ENCODE data around the gene MNT. TPM values are rescaled to one million over a fixed set of nuclear protein-coding genes. Genes with fewer than 3 reads are reported as not detected.

MNT gene
- total and polyA plus RNA-seq, 10 donors = 2.8 to 38.5 (median 27.9) TPM

DNA sequence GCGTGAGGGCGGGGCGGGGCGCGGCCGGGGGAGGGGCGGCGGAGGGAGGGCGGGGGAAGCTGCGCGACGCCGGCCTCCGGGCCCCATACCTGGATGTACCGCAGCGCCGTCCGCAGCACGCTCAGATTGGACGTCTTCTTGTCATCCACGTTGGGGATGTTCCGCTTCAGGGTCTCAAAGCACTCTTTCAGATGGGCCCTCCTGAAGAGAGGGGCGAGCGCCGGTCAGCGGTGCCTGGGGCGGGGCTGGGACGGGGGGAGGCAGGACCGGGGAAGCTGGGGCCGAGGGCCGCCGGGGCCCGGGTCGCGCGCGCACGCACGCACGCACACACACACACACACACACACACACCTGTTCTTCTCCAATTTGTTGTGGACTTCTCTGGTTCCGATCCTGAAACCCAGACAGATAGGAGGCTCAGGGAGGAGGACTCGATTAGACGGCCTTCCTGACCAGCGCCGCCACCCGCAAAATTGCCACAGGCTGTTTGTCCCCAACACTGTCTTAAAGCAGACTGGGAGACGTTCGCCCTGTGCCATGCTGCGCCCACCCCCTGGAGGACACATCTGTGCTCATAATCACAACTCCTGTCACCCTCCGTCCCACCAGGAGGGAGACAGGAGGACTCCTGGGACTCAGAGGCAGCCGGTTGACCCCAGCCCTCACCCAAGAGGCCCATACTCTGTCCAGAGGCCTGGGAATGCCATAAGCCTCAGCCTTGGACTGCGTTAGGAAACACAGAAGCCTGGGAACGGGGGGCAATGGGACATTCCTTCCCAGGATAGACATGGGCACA lies 6.7 kb downstream of the MNT start:
- peak overlapping the region; percentile 85 to 100 (median 98) for H3K27ac ChIP-seq
- H3K4me3 ChIP-seq = peak overlapping the region; percentile 73 to 98 (median 96)
- peaks cover 64 to 87% (median 78%) of the 10 kb centered on the region in 6 donors for H3K4me1 ChIP-seq
- peak; percentile 89 for DNase-seq
- 6 to 44% (median 22%) methylated on average over 20 to 51 of the region's 53 CpGs for WGBS, 5 donors
- H3K27me3 ChIP-seq (replicated peaks in 1 of 7) = no peaks in the 10 kb centered on the region
- peaks cover 0 to 21% (median 0%) of the 10 kb centered on the region in 6 donors for H3K36me3 ChIP-seq
- TF ChIP-seq, protein P1, sequence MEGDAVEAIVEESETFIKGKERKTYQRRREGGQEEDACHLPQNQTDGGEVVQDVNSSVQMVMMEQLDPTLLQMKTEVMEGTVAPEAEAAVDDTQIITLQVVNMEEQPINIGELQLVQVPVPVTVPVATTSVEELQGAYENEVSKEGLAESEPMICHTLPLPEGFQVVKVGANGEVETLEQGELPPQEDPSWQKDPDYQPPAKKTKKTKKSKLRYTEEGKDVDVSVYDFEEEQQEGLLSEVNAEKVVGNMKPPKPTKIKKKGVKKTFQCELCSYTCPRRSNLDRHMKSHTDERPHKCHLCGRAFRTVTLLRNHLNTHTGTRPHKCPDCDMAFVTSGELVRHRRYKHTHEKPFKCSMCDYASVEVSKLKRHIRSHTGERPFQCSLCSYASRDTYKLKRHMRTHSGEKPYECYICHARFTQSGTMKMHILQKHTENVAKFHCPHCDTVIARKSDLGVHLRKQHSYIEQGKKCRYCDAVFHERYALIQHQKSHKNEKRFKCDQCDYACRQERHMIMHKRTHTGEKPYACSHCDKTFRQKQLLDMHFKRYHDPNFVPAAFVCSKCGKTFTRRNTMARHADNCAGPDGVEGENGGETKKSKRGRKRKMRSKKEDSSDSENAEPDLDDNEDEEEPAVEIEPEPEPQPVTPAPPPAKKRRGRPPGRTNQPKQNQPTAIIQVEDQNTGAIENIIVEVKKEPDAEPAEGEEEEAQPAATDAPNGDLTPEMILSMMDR (IDR thresholded peaks at IDR 0.05 in 8 of 11, conservative IDR thresholded peaks at IDR 0.05 in 3 of 11) = no peak
- no peak for TF ChIP-seq POLR2AphosphoS5 (IDR thresholded peaks at IDR 0.05)
- H3K9me3 ChIP-seq = no peaks in the 10 kb centered on the region
- intact Hi-C loops (cut with DNase I; ENCODE audit: low total_unique reads) = no loop called here

DNA sequence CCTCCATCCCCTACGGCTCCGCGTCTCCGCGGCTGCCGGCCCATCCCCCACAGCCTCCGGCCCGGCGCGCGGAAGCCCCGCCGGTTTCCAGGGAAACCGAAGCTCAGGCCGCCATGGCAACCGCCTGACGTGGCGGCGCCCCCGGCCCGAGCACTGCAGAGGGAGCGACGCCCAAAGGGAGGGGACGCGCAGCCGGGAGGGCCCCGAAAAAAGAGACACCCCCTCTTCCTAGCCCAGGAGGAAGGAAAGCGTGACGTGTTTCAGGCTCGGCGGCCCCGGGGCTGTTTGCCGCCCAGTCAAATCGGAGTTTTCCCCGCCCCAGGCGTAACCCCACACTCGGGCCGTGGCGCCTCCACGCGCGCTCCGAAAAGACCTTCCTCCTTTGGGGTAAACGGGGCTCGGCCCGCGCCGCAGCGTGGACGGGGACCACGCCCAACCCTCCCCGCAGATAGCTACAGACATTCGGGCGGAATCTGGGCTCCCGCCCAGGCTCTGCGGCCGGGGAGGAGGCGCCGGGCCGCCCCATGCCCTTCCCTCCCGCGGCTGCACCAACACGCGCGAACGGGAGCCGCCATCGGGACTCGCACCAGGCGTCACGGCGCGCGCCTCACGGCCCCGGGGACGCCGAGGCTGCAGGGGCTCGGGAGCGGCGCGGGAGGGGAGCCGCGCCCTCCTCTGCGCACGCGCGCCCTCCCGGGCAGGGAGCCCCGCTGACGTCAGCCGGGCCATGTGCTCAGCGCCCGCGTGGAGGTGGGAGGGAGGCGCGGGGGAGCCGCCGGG lies 7.5 kb downstream of the MNT start:
- peaks cover 0 to 25% (median under 1%) of the 10 kb centered on the region in 6 donors for H3K36me3 ChIP-seq
- 0 to 1% (median 0%) methylated on average over 22 to 99 of the region's 99 CpGs for WGBS, 5 donors
- H3K4me1 ChIP-seq = peaks cover 59 to 86% (median 70%) of the 10 kb centered on the region in 6 donors
- intact Hi-C loops (cut with DNase I; ENCODE audit: low total_unique reads) = no loop called here
- H3K27ac ChIP-seq = peak overlapping the region; percentile 85 to 100 (median 98)
- peak overlapping the region; percentile 73 to 98 (median 96) for H3K4me3 ChIP-seq
- H3K27me3 ChIP-seq (replicated peaks in 1 of 7) = no peaks in the 10 kb centered on the region
- TF ChIP-seq, protein P1 (IDR thresholded peaks at IDR 0.05 in 8 of 11, conservative IDR thresholded peaks at IDR 0.05 in 3 of 11) = no peak
- TF ChIP-seq POLR2AphosphoS5 (IDR thresholded peaks at IDR 0.05) = peak; percentile 67 to 82 (median 79)
- peak in 1 of 3 donors; percentile 55 for TF ChIP-seq POLR2A (IDR thresholded peaks at IDR 0.05)
- H3K9me3 ChIP-seq = no peaks in the 10 kb centered on the region
- DNase-seq = peak; percentile 98

DNA sequence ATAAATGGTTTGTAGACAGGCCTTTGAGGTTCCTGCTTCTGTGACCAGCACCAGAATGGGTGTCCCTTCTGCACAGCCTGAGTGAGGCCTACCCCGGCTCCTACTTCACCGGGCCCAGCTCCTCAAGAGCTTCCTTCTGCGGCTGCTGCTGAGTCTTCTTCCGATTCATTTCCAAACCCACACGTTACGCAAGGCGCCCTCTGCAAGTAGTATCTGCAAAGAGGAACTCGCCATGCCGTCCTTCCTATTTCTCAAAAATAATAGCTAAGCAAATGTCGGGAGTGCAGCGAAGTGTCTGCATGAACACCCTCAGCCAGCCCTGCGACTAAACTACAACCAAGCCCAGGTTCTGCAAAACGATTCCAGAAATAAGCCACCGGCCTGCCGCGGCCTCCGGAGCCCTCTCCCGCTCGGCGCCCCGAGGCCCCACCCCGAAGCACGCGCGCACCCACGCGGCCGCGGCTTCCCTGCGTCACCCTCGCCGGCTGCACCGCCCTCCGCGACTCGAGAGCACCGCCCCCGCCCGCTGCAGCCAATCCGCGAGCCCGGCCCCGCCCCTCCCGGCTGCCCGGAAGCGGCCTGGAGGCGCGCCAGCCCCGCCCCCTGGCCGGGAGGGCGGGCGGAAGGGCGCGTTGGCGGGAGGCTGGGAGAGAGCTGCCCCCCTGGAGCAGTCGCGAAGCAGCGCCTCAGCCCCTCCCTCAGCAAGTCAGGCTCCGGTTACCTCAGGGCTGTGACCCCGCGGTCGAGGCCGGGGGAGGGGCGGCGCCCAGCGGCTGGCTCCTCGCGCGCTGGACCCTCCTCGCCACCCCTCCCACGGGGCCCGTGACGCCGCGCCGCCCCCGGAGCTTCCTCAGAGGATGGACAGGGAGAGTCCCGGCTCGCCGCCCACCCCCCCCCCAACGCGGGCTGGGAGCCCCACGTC lies 8.3 kb downstream of the MNT start:
- H3K4me3 ChIP-seq = peak overlapping the region; percentile 73 to 98 (median 96)
- DNase-seq = peak; percentile 99
- H3K27me3 ChIP-seq (replicated peaks in 1 of 7) = no peaks in the 10 kb centered on the region
- WGBS, 5 donors = 0 to 1% (median 1%) methylated on average over 9 to 83 of the region's 83 CpGs
- H3K36me3 ChIP-seq = peaks cover 0 to 34% (median 8%) of the 10 kb centered on the region in 6 donors
- peak overlapping the region; percentile 85 to 100 (median 98) for H3K27ac ChIP-seq
- intact Hi-C loops (cut with DNase I; ENCODE audit: low total_unique reads) = no loop called here
- TF ChIP-seq, protein P1 (IDR thresholded peaks at IDR 0.05 in 8 of 11, conservative IDR thresholded peaks at IDR 0.05 in 3 of 11) = peak in 1 of 11 experiments; percentile 18
- TF ChIP-seq POLR2AphosphoS5 (IDR thresholded peaks at IDR 0.05) (peak; percentile 73 to 90 (median 81)), POLR2A (IDR thresholded peaks at IDR 0.05) (peak in 1 of 3 donors; percentile 7)
- H3K9me3 ChIP-seq = no peaks in the 10 kb centered on the region
- peaks cover 51 to 83% (median 62%) of the 10 kb centered on the region in 6 donors for H3K4me1 ChIP-seq

Data from spleen (tissue), 11 donors.